GM12873 (cell line): ENCODE measurements around the gene PEX11A.

Experiments used
- TF ChIP-seq, protein P1 (sequence below): IDR thresholded peaks from 2 replicates; pipeline ENCODE4 v1.5.1; 2012; ENCODE audit warnings: low read depth, mild to moderate bottlenecking, moderate library complexity, low read length, control low read depth; ENCODE audit not compliant: insufficient read depth; ENCODE audit errors: missing control alignments

PEX11A gene

DNA sequence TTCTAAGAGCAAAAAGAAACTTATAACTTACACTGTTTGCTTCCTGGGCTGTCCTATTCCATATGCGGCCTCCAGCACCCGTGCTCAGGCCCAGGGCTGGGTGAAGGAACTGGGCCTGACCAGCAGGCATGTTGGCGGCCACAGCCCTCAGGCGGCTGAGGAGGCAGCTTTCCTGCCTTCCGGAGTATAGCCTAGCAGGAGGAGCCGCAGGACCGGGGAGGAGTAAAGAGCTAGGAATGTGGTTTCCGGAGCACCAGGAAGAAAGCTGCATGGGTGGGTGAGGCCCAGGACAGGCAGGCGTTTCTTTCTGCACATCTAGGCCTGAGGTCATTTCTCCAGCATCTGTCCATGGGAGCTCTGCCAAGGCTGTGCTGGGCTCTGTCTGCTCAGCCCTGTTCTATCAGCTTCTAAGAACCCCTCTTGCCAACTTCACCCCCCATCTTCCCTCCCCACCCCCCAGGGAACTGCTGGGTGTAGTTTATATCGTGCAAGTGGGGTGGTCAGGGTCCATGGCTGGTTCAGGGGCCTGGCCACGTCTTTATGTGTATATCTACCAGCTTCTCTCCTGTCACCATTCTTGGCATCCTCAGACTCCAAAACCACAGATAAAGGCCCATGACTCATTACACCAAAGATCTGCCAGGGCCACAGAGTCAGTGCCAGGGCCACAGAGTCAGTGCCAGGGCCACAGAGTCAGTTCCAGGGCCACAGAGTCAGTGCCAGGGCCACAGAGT lies 27.5 kb downstream of the PEX11A start:
- TF ChIP-seq, protein P1, sequence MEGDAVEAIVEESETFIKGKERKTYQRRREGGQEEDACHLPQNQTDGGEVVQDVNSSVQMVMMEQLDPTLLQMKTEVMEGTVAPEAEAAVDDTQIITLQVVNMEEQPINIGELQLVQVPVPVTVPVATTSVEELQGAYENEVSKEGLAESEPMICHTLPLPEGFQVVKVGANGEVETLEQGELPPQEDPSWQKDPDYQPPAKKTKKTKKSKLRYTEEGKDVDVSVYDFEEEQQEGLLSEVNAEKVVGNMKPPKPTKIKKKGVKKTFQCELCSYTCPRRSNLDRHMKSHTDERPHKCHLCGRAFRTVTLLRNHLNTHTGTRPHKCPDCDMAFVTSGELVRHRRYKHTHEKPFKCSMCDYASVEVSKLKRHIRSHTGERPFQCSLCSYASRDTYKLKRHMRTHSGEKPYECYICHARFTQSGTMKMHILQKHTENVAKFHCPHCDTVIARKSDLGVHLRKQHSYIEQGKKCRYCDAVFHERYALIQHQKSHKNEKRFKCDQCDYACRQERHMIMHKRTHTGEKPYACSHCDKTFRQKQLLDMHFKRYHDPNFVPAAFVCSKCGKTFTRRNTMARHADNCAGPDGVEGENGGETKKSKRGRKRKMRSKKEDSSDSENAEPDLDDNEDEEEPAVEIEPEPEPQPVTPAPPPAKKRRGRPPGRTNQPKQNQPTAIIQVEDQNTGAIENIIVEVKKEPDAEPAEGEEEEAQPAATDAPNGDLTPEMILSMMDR, result no peak

DNA sequence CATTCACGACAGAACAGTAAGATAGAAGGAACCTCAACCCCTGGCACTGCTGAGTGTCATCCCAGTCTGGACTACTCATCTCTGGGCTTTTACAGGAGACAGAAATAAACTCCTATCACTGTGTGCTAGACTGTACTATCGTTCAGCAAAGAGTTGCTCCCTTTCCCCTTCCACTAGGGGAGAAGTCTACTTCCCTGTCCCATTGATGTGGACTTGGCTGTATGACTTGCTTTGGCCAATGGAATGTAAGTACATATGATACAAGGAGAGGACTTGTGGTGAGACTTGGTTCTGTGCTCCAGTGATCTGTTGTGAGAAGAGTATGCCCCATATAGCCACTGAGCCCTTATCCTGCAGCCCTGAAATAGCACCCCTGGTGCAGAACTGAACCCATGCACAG lies 30.0 kb downstream of the PEX11A start:
- TF ChIP-seq, protein P1, result no peak

DNA sequence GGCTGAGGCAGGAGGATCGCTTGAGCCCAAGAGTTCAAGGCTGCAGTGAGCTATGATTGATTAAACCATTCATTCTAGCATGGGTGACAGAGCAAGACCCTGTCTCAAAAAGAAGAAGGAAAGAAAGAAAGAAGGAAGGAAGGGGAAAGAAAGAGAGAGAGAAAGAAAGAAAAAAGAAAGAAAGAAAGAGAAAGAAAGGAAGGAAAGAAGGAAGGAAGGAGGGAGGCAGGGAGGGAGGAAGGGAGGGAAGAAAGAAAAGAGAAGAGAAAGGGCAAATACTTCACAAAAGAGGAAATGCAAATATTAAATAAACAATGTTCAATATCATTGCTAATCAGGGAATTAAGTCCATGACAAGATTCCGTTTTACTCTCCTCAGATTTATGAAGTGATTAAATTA lies 31.3 kb downstream of the PEX11A start:
- TF ChIP-seq, protein P1, result no peak

DNA sequence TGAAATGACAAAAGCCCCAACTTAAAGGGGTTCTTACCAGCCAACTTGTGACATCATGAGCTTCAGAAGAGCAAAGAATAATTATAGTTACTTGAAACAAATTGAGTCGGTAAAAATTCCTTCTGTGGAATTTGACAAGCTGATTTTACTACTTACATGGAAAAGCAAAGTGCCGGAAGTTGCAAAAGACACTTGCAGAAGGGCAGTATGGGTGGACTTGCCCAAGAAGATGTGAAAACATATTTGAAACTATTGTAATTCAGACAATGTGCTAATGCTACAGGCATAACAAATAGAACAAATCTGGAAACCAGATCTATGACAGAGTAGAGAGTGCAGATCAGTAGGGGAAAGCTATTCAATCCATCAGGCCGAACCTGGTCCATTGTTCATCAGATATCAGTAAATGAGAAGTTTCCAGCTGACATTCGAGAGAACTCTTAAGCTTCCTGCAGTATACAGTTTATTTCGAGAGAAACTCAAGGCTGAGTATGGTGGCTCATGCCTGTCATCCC lies 32.8 kb downstream of the PEX11A start:
- TF ChIP-seq, protein P1, result no peak

DNA sequence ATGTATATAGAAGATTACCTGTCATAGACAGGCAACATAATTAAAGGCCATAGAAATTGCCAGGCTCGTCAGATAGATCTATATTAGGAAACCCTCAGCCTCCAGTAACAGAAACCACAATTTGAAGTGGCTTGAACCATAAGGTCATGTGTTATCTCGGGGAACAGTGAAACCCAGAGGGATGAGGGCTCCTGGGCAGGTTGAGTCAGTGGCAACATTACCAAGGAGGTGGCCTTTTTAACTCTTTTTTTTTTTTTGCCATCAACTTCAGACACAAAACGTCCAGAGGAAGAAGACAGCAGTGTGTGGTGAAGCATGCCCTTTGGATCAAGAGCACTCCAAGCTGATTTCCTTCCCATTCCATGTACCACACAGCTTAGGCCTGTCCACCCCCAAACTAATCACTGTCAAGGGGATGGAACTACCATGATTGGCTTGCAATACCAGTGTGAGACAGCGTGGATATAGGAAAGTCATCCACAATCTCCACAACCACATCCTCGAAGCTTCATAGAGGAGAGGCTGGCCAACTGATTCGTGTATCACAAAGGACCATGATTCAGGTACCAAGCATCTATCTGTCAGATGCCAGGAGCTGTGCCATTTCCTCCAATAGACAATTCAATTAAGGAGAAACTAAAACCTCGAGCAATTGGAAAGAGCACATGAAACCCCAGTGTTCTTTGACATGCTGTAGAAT lies 34.3 kb downstream of the PEX11A start:
- TF ChIP-seq, protein P1, result no peak

DNA sequence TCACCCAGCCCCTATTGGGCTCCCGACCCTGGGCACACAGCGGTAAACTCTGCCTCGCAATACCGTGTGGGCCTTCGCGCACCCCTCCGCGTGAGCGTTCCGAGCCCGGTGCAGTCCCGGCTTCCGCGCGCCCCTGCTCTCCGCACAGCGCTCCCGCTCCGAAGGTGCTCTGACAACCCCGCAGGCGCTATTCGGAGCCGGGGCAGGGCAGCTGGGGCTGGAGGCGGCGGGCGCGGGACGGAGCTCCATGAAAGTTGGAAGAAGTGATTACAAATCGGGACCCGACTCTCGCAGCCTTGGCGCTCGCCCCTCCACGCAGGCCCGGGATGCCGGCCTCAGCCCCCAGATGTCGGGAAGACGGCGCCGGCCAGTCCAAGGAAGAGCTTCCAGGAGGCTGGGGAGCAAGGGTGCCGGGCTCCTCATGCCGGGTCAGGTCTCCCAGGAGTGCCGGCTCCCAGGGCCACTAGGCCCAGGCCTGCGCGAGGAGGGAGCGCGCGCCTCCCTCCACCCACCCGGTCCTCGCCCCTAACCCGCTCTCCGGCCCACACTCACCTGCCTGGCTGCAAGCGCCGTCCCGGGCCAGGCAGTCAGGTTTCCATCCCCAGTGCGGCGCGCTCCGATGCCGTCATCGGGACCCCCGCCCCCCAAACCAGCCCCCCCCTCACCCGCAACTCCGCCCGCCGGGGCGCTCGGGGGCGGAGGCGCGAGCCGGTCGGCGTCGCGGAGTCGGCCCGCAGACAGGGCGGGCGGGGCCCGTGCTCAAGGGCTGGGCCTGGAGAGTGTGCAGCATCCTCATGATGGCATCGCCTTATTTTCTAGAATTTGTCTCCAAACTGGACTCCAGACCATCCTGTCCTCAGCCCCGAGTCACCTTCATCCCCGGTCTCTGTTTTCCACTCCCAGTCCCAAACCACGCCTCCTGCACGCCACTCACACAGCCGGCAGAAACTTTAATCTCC lies 35.4 kb downstream of the PEX11A start, which contains the start of gene KIF7:
TSS of gene KIF7 (minus strand) at position 621 of the 959 bp plus-strand sequence. CDS start 2,537 bp downstream, outside the sequence.
- TF ChIP-seq, protein P1, result no peak

DNA sequence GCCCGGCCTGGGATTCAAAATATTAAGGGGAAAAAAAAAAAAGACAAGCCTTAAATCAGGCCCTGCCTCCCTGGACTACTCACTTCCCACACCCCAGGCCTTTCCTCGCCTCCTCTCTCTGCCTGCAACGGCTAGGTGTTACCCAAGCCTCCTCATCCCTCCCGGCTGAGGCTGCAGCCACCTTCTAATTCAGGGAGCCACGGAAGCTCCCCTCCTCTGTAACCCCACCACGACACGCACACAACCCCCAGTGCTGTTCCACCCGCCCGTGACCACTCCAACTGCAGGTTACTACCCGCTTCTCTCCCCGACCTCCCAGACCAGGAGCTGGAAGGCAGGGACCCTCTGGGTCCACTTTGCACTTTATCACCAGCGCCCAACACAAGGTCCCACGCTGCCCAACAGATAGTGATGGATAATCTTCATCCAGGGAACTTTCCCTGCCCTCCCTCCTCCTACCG lies 36.2 kb downstream of the PEX11A start:
- TF ChIP-seq, protein P1, result no peak
